ENCODE data around the gene ADGRV1.

ADGRV1 gene

GRCh38 chr5:91211997-91212713, 653.6 kb downstream of the ADGRV1 start:
- FAIRE-seq (no peak), DNase-seq (ENCODE audit: insufficient read length, low spot score) (no peak)
- TF ChIP-seq, protein P1, sequence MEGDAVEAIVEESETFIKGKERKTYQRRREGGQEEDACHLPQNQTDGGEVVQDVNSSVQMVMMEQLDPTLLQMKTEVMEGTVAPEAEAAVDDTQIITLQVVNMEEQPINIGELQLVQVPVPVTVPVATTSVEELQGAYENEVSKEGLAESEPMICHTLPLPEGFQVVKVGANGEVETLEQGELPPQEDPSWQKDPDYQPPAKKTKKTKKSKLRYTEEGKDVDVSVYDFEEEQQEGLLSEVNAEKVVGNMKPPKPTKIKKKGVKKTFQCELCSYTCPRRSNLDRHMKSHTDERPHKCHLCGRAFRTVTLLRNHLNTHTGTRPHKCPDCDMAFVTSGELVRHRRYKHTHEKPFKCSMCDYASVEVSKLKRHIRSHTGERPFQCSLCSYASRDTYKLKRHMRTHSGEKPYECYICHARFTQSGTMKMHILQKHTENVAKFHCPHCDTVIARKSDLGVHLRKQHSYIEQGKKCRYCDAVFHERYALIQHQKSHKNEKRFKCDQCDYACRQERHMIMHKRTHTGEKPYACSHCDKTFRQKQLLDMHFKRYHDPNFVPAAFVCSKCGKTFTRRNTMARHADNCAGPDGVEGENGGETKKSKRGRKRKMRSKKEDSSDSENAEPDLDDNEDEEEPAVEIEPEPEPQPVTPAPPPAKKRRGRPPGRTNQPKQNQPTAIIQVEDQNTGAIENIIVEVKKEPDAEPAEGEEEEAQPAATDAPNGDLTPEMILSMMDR (IDR thresholded peaks at IDR 0.05; ENCODE audit: insufficient read depth, missing control alignments): no peak

DNA sequence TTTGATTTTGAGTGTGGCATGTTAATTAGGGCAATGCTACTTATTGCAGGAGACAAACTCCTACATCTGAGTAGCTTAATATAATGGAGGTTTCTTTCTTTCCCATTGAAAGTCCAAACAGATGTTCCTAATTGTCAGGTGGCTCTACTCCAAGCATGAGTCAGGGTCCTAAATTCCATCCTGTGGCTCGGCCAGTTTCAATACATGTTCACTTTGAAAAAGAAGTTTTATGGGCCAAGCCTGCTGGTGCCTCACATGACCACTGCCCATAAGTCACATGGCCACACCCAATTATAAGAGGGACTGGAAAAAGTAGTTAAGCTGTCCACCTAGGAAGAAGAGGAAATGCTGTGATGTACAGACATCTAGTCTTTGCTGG, 654.1 kb downstream of the ADGRV1 start:
- TF ChIP-seq, protein P1 (IDR thresholded peaks at IDR 0.05; ENCODE audit: insufficient read depth, missing control alignments): no peak
- DNase-seq (ENCODE audit: insufficient read length, low spot score) (no peak), FAIRE-seq (no peak)
